ENCODE results near the gene MAP3K5.

Gene MAP3K5

GRCh38 chr6:136535880-136536650 lies 256.2 kb downstream of the MAP3K5 start:
- H3K4me1 ChIP-seq (ENCODE audit: control insufficient read depth, insufficient read depth, low read length), result peaks cover 4% of the 10 kb centered on the region
- H3K36me3 ChIP-seq (ENCODE audit: control insufficient read depth, insufficient read depth, low read length), result no peaks in the 10 kb centered on the region
- H3K27ac ChIP-seq (ENCODE audit: insufficient read depth, low read depth, low read length, poor library complexity, severe bottlenecking), result no peak overlapping the region
- H3K9me3 ChIP-seq (ENCODE audit: control insufficient read depth, low read length), result no peaks in the 10 kb centered on the region
- WGBS, 2 experiments, result 89 to 90% methylated on average over 4 to 8 of the region's 8 CpGs
- H3K4me3 ChIP-seq (ENCODE audit: insufficient read depth, low read depth, low read length), result no peak overlapping the region
- no peaks in the 10 kb centered on the region for H3K27me3 ChIP-seq (ENCODE audit: control insufficient read depth, insufficient read depth, low read length, poor library complexity, severe bottlenecking)

GRCh38 chr6:136535017-136535765 lies 257.1 kb downstream of the MAP3K5 start:
- H3K27me3 ChIP-seq (ENCODE audit: control insufficient read depth, insufficient read depth, low read length, poor library complexity, severe bottlenecking), result peaks cover 4% of the 10 kb centered on the region
- no peaks in the 10 kb centered on the region for H3K9me3 ChIP-seq (ENCODE audit: control insufficient read depth, low read length)
- no peak overlapping the region for H3K27ac ChIP-seq (ENCODE audit: insufficient read depth, low read depth, low read length, poor library complexity, severe bottlenecking)
- H3K36me3 ChIP-seq (ENCODE audit: control insufficient read depth, insufficient read depth, low read length), result no peaks in the 10 kb centered on the region
- no peak overlapping the region for H3K4me3 ChIP-seq (ENCODE audit: insufficient read depth, low read depth, low read length)
- WGBS, 2 experiments, result 45 to 53% methylated on average over 5 of the region's 5 CpGs
- H3K4me1 ChIP-seq (ENCODE audit: control insufficient read depth, insufficient read depth, low read length), result peaks cover 4% of the 10 kb centered on the region

GRCh38 chr6:136534268-136534667 lies 258.0 kb downstream of the MAP3K5 start:
- Histone ChIP-seq H3K4me3 (ENCODE audit: insufficient read depth, low read depth, low read length) (no peak overlapping the region), H3K36me3 (ENCODE audit: control insufficient read depth, insufficient read depth, low read length) (no peaks in the 10 kb centered on the region), H3K4me1 (ENCODE audit: control insufficient read depth, insufficient read depth, low read length) (no peaks in the 10 kb centered on the region), H3K9me3 (ENCODE audit: control insufficient read depth, low read length) (no peaks in the 10 kb centered on the region), H3K27ac (ENCODE audit: insufficient read depth, low read depth, low read length, poor library complexity, severe bottlenecking) (no peak overlapping the region), H3K27me3 (ENCODE audit: control insufficient read depth, insufficient read depth, low read length, poor library complexity, severe bottlenecking) (peaks cover 4% of the 10 kb centered on the region)
- WGBS, 2 experiments, result 92 to 96% methylated on average over 3 of the region's 3 CpGs

- no peaks in the 10 kb centered on the region for H3K9me3 ChIP-seq (ENCODE audit: control insufficient read depth, low read length)
- WGBS, 2 experiments, result 86% methylated on average over 5 of the region's 5 CpGs
- no peak overlapping the region for H3K27ac ChIP-seq (ENCODE audit: insufficient read depth, low read depth, low read length, poor library complexity, severe bottlenecking)
- H3K36me3 ChIP-seq (ENCODE audit: control insufficient read depth, insufficient read depth, low read length), result no peaks in the 10 kb centered on the region
- H3K4me3 ChIP-seq (ENCODE audit: insufficient read depth, low read depth, low read length), result no peak overlapping the region
- H3K27me3 ChIP-seq (ENCODE audit: control insufficient read depth, insufficient read depth, low read length, poor library complexity, severe bottlenecking), result peaks cover 4% of the 10 kb centered on the region
- no peaks in the 10 kb centered on the region for H3K4me1 ChIP-seq (ENCODE audit: control insufficient read depth, insufficient read depth, low read length)
Measured at GRCh38 chr6:136533487-136533886, 258.8 kb downstream of the MAP3K5 start.

- Histone ChIP-seq H3K27ac (ENCODE audit: insufficient read depth, low read depth, low read length, poor library complexity, severe bottlenecking) (no peak overlapping the region), H3K9me3 (ENCODE audit: control insufficient read depth, low read length) (no peaks in the 10 kb centered on the region), H3K4me1 (ENCODE audit: control insufficient read depth, insufficient read depth, low read length) (peaks cover 5% of the 10 kb centered on the region), H3K4me3 (ENCODE audit: insufficient read depth, low read depth, low read length) (no peak overlapping the region), H3K27me3 (ENCODE audit: control insufficient read depth, insufficient read depth, low read length, poor library complexity, severe bottlenecking) (peaks cover 4% of the 10 kb centered on the region), H3K36me3 (ENCODE audit: control insufficient read depth, insufficient read depth, low read length) (no peaks in the 10 kb centered on the region)
- WGBS, 2 experiments, result 93 to 94% methylated on average over 5 to 6 of the region's 6 CpGs
Measured at GRCh38 chr6:136532030-136532429, 260.2 kb downstream of the MAP3K5 start.

- 95 to 97% methylated on average over 3 of the region's 3 CpGs for WGBS, 2 experiments
- Histone ChIP-seq H3K4me3 (ENCODE audit: insufficient read depth, low read depth, low read length) (no peak overlapping the region), H3K27ac (ENCODE audit: insufficient read depth, low read depth, low read length, poor library complexity, severe bottlenecking) (no peak overlapping the region), H3K9me3 (ENCODE audit: control insufficient read depth, low read length) (no peaks in the 10 kb centered on the region), H3K4me1 (ENCODE audit: control insufficient read depth, insufficient read depth, low read length) (peaks cover 15% of the 10 kb centered on the region), H3K27me3 (ENCODE audit: control insufficient read depth, insufficient read depth, low read length, poor library complexity, severe bottlenecking) (peaks cover 4% of the 10 kb centered on the region), H3K36me3 (ENCODE audit: control insufficient read depth, insufficient read depth, low read length) (no peaks in the 10 kb centered on the region)
Measured at GRCh38 chr6:136529710-136530109, 262.6 kb downstream of the MAP3K5 start.

- H3K36me3 ChIP-seq (ENCODE audit: control insufficient read depth, insufficient read depth, low read length), result no peaks in the 10 kb centered on the region
- WGBS, 2 experiments, result 86 to 89% methylated on average over 1 of the region's 1 CpG
- H3K27ac ChIP-seq (ENCODE audit: insufficient read depth, low read depth, low read length, poor library complexity, severe bottlenecking), result no peak overlapping the region
- H3K9me3 ChIP-seq (ENCODE audit: control insufficient read depth, low read length), result no peaks in the 10 kb centered on the region
- peaks cover 4% of the 10 kb centered on the region for H3K27me3 ChIP-seq (ENCODE audit: control insufficient read depth, insufficient read depth, low read length, poor library complexity, severe bottlenecking)
- no peak overlapping the region for H3K4me3 ChIP-seq (ENCODE audit: insufficient read depth, low read depth, low read length)
- peaks cover 15% of the 10 kb centered on the region for H3K4me1 ChIP-seq (ENCODE audit: control insufficient read depth, insufficient read depth, low read length)
Measured at GRCh38 chr6:136528477-136528876, 263.8 kb downstream of the MAP3K5 start.

GRCh38 chr6:136527831-136528230 lies 264.4 kb downstream of the MAP3K5 start:
- Histone ChIP-seq H3K9me3 (ENCODE audit: control insufficient read depth, low read length) (no peaks in the 10 kb centered on the region), H3K36me3 (ENCODE audit: control insufficient read depth, insufficient read depth, low read length) (no peaks in the 10 kb centered on the region), H3K27ac (ENCODE audit: insufficient read depth, low read depth, low read length, poor library complexity, severe bottlenecking) (no peak overlapping the region), H3K4me3 (ENCODE audit: insufficient read depth, low read depth, low read length) (no peak overlapping the region), H3K4me1 (ENCODE audit: control insufficient read depth, insufficient read depth, low read length) (peaks cover 15% of the 10 kb centered on the region), H3K27me3 (ENCODE audit: control insufficient read depth, insufficient read depth, low read length, poor library complexity, severe bottlenecking) (peaks cover 4% of the 10 kb centered on the region)
- 68% methylated on average over 6 of the region's 6 CpGs for WGBS, 2 experiments

GRCh38 chr6:136526937-136527336 lies 265.3 kb downstream of the MAP3K5 start:
- Histone ChIP-seq H3K4me3 (ENCODE audit: insufficient read depth, low read depth, low read length) (no peak overlapping the region), H3K36me3 (ENCODE audit: control insufficient read depth, insufficient read depth, low read length) (no peaks in the 10 kb centered on the region), H3K9me3 (ENCODE audit: control insufficient read depth, low read length) (no peaks in the 10 kb centered on the region), H3K4me1 (ENCODE audit: control insufficient read depth, insufficient read depth, low read length) (peaks cover 15% of the 10 kb centered on the region), H3K27me3 (ENCODE audit: control insufficient read depth, insufficient read depth, low read length, poor library complexity, severe bottlenecking) (peaks cover 4% of the 10 kb centered on the region), H3K27ac (ENCODE audit: insufficient read depth, low read depth, low read length, poor library complexity, severe bottlenecking) (no peak overlapping the region)
- 55 to 61% methylated on average over 4 of the region's 4 CpGs for WGBS, 2 experiments

- Histone ChIP-seq H3K27ac (ENCODE audit: insufficient read depth, low read depth, low read length, poor library complexity, severe bottlenecking) (no peak overlapping the region), H3K36me3 (ENCODE audit: control insufficient read depth, insufficient read depth, low read length) (no peaks in the 10 kb centered on the region), H3K27me3 (ENCODE audit: control insufficient read depth, insufficient read depth, low read length, poor library complexity, severe bottlenecking) (peaks cover 4% of the 10 kb centered on the region), H3K4me1 (ENCODE audit: control insufficient read depth, insufficient read depth, low read length) (peaks cover 15% of the 10 kb centered on the region), H3K4me3 (ENCODE audit: insufficient read depth, low read depth, low read length) (no peak overlapping the region), H3K9me3 (ENCODE audit: control insufficient read depth, low read length) (no peaks in the 10 kb centered on the region)
- 42 to 44% methylated on average over 16 of the region's 16 CpGs for WGBS, 2 experiments
Measured at GRCh38 chr6:136526196-136526930, 265.9 kb downstream of the MAP3K5 start.

All from ectodermal cell (in vitro differentiated cells).